GM21723 (cell line): ENCODE measurements around the gene UBE2O.

Experiments used
- ATAC-seq: cut with Tn5 transposase; IDR thresholded peaks from one replicate; pipeline ENCODE4 v1.9.1; 2021; ENCODE audit warnings: mild to moderate bottlenecking, moderate library complexity; ENCODE audit not compliant: unreplicated experiment

Gene UBE2O

DNA sequence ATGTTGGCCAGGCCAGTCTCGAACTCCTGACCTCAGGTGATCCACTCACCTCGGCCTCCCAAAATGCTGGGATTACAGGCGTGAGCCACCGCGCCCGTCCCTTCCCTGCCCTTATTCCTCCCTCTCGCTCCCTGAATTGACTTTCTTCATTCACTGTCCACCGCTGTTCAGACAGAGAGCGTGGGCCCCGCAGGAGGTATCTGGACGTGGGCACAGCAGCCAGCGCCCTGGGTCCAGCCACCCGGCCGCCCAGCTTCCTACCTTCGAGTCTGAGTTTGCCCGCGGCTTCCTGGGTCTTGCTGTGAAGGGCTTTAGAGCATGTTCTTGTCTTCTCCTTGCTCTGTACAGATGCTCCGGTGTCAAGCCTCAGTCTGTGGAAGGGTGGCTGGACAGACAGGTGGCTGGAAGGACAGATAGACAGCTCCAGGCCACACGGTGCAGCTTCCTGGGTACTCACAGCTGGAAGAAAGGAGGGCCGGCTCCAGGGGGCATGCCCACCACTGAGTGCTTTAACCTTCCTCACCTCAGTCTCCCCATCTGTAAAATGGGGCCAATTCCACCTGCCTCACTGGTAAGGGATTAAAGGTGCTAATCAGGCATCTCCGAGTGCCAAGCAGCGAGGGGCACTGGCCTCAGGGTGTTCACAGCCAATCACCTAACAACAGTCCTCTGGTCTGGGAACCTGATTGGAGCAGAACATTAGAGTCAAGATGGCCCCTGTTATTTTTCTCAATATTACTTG is 34.7 kb upstream of the UBE2O start:
- ATAC-seq = no peak

DNA sequence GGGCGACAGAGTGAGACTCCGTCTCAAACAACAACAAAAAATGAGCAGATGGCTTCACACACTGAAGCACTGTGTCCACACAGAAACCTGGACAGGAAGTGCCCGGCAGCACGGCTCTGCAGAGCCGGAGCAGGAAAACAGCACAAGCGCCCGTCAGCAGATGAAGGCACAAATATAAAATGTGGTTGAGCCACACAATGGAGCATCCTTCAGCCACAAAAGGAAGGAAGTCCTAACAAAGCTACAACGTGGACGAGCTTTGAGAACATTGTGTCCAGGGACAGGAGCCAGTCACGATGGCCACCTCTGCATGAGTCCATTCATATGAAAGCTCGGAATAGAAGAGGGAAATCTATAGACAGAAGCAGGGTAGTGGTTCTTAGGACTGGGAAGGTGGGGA is 32.6 kb upstream of the UBE2O start:
- ATAC-seq = no peak

DNA sequence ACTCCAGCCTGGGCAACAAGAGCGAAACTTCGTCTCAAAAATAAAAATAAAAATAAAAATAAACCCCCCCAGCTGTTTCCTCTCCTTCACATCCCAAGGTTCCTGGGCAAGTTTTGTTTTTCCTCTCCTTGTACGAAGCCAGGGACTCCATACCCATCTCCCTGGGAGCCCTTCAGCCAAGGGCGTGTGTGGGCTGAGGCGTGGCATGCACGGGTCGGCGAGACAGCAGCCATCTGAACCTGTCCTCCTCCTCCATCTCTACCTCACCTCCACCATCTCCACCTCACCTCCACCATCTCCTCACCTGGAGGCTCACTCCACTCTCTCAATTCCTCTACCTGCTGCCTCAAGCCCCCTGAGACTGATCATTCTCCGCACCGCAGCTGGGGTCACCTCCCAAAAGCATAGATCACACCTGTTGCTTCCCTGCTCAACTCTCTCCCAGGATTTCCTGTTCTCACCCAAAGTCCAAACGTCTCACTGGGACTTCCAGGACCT is 31.3 kb upstream of the UBE2O start:
- no peak for ATAC-seq

DNA sequence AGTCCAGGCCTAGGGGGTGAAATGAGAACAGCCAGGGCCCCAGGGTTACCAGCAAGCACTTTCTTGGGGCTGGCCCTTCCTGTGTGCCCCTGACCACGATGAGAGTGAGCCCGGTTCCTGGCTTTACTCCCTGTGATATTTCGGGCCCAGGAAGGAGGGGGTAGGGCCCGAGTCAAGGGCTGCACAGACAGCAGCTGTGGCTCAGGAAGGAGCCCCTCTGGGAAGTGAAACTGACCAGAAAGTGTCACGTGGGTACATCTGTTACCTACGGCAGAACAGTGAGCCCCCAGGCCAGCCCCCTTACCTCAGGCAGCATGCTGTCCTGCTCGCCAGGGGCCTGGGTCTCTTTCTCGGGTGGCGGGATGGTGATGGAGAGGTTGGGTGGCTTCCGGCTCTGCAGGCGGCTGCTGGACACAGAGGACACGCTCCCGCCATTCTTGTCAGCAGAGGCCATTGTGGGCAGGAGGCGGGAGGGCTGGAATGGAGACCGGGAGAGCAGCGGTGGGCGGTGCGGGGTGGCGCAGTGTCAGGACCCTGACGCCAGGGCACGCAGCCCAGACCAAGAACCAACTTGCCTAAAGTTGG is 28.2 kb upstream of the UBE2O start:
- ATAC-seq = peak; percentile 64

DNA sequence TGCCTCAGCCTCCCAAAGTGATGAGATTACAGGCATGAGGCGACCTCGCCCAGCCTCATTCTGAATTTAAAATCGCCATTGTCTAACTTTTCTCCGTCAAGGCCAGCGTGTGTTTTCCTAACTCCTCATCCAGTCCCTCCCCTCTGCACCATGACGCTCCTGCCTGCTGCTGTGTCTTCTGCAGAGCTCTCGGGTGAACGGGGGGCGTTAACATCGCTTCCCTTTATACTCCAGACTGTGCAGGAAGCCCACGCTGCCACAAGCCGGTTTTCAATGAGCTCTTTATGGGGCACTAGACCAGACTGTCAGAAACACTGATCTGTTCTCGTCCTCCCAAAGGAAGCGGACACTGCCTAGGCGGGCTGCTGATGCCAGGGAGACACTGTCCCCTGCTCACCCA is 27.7 kb upstream of the UBE2O start:
- peak; percentile 20 for ATAC-seq

DNA sequence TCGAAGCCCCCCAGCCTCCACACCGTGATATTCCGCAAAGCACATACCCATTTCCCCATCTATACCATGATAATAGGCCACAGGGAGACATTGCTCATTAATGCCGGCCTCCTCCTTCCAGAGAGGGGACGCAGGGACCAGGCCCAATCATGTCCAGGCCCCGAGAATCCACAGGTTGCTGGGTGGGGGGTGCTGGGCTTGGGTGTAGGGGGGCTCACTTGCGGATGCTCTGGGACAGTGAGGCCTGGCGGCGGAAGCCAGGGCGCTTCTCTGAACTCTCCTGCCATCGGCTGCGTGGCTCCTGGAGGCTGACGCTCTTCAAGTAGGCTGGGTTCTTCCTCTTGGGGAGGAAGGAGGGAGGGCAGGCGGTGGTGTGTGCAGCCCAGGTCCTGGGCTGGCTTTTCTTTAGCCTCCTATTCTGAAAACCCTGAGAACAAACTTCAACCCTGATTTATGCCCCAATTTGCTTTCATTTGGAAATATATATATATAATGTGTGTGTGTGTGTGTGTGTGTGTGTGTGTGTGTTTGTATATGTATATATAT is 26.6 kb upstream of the UBE2O start:
- no peak for ATAC-seq

DNA sequence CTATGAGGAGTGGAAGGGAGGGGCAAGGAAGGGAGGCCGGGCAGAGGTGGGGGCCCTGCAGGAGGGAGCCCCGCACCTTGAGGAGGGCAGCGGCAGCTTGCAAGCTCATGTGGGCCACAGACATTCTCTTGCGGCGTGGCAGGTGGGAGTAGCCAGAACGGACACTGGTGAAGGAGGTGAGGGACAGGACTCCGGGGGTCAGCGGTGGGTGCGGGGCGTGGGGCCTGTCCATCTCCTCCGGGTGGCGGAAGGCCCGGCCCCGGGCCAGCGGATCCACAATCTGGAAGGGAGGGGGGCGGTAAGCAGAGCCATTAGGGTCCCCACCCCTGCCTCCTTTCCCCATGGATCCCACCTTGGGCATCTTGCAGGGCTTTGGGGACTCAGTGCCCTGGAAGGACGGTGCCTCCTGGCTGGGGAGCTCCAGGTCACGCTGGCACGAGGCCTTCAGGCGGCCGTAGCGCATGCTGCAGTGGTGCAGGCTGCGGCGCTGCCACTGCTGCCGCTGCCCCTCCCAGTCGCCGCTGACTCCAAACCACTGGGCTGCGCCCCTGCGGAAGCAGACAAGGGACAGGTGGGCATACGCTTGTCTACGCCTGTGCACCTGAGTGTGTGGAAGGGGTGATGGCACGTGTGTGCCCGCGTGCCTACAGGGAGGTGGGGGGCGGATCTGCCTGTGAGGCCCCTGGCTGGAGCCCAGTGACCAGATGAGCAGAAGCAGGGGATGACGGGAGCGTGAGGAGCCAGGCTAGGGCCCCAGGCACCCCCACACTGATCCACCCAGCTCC is 26.0 kb upstream of the UBE2O start:
- ATAC-seq = no peak

DNA sequence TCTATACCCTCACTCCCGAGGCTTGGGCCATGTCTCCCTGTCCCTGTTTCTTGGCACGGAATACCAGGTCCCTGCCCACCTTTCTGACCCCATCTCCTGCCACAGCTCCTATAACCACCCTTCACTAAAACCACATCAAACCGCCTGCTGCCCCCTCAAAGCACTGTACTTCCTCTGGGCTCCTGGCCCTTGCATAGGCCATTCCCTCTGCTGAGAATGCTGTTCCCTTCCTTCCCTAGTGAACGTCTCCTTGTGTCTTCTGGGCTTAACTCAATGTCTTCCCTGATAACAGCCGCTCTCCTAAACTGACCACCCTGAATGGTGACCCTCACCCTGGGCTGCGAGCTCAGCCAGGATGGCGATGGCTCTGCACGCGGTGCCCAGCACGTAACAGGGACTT is 25.1 kb upstream of the UBE2O start:
- ATAC-seq = no peak

DNA sequence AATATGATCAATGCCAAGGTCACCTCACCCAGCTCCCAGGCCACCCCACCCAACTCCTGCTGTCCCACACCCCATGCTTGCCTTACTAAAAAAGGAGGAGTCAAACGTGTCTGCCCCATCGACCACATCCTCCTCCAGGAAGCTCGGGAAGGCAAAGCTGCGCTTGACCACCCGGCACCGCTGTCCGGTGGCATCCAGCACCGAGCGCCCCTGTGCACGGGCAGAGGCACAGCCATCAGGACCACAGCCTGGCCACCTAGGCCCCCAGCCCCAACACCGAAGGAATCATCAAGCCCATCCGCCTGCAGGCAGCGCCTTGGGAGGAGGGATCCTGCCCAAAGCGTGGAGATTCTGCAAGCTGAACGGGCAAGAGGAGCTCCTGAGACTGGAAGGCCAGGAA is 24.6 kb upstream of the UBE2O start:
- no peak for ATAC-seq

DNA sequence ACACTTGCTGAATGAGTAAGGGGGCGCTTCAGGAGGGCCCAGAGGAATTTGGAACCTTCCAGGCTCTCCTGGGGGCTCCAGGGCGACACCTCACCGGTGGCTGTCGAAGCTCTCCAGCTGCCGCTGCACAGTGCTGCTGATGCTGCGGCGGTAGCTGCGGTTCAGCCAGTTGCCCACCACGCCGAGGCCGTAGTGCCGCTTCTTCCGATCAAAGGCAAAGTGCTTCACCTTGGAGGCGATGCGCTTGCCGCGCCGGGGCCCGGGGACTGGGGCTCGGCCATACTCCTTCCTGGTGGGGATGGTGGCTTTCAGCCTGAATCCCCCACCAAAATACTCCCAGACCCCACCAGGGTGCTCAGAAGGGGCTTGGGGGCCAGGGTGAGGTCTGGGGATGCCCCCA is 23.8 kb upstream of the UBE2O start:
- no peak for ATAC-seq

DNA sequence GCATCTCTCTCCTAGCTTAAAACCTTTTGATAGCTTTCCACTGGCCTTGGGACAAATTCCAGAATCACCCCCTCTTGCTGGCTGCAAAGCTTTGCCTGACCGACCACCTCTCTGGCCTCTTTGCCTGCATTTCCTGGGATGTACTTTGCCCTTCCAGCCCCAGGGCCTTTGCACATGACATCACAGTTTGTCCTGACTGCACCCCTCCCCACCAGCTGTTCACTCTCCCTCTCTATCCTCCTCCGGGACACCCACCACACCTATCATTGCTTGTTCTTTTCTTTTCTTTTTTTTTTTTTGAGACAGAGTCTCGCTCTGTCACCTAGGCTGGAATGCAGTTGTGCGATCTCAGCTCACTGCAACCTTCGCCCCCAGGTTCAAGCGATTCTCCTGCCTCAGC is 22.4 kb upstream of the UBE2O start:
- no peak for ATAC-seq

DNA sequence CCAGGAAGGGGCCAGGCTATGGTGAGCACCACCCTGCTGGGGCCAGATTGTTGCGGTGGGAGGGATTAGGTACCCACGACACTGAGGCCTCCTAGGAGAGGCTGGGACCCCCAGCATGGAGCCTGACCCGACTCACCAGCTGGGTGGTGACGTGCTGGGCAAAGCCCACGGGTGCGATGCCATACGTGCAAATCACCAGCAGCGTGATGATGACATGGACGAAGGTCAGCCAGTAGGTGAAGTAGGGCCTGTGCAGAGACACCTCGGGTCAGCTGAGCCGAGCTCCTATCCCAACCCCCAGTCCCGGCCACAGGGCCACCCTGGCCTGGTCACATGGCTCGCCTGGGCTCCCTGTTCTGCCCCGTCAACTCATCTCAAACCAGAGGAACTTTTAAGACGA is 21.9 kb upstream of the UBE2O start:
- ATAC-seq = no peak

DNA sequence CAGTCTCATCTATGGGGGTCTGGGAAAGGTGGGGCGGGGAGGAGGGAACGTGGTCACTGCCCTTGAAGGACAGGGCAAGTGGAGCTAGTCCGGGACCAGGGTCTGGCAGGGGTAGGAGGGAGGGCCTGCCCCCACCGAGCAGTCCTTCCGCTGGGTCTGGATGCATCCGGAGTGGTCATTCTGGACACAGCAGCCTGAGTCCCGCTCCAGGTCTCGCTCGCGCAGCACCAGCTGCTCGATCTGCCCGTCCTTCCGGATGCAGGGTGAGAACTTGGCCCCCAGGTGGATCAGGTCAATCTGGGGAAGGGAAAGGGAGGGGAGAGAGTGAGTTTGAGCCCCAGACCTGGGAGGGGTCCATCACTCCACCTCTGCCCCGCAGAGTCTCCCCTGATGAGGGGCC is 21.3 kb upstream of the UBE2O start:
- ATAC-seq = no peak

DNA sequence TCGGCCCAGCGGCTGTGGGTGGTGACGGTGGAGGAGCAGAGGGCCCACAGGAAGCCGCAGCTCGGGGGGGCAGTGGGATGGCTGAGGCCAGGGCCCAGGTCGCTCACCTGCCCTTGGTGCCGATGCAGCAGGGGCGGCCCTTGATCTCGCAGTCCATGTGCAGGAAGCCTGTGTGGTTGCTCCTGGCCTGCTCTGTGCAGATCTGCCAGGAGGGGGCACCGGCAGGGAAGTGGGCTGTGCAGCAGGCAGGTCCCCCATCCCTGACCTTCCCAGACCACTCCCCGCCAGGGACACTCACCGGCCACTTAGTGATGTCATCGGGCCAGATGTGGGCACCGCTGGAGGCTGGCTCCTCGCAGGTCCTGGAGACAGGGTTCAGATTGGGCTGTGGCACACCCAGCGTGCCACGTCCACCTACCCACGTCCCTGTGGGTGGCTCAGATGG is 20.6 kb upstream of the UBE2O start:
- no peak for ATAC-seq

DNA sequence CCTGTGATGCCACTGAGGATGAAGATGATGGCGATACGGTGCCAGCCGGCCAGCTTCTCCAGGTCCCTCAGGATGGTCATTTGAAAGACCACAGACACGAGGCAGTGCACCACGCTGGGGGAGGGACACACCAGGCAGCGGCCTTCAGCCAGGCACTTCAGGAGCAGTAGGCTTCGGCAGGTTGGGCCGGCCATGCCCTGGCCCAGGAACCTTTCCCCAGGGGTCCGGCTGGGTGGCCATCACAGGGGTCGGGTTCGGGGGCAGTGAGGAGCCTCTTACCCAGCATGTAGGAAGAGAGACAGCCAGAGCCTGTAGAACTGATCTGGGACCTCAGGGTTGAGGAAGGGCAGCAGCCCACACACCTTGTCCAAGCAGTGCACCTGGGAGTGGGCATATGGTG is 19.8 kb upstream of the UBE2O start:
- no peak for ATAC-seq

DNA sequence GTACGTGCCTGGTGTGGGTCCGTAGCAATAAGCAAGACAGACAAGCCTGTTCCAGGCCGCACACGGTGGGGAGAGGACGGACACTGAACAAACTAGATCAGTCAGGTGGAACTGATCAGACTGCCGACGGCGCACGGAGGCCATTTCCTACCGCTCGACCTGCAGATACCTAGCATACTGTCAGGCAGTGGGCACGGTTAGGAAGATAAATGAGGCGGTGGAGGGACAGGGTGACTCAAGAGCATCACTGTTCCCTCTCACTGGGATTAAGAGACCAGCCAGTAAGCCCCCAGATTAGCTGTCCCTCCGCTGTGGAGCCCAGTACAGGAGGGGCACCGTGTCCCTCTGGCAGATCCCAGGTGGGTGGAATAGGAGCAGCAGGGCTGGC is 19.3 kb upstream of the UBE2O start:
- ATAC-seq = no peak

DNA sequence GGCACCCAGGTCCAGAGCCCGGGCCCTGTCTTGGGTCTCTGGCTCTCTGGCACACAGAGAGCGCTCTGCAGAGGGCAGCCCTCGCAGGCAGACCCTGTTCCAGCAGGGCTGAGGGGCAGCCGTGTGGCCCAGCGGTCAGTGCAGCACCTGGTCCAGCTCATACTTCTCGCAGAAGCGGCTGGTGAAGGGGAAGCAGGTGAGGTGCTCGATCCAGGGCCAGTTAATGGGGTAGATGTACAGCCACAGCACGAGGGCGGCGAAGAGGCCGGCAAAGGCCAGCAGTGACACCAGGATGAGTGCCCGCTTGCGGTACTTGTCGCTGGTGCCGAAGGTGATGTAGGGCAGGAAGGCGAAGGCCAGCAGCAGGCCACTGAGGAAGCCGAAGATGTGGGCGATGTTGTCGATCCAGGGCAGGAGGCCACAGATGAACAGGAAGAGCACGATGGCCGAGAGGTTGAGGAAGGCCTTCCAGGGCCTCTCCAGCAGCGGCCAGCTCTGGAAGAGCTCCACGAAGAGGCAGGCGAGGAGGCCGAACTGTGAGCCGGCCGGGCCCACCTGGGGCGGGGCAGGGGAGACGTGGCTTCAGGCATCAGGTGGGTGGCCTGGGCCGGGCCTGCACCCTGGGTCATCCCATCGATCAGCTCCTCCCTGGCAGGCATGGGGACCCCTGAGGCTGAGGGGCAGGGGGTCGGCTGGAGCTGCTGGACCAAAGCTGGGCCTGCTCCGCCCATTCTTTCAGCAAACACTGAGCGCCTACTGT is 18.7 kb upstream of the UBE2O start:
- no peak for ATAC-seq

DNA sequence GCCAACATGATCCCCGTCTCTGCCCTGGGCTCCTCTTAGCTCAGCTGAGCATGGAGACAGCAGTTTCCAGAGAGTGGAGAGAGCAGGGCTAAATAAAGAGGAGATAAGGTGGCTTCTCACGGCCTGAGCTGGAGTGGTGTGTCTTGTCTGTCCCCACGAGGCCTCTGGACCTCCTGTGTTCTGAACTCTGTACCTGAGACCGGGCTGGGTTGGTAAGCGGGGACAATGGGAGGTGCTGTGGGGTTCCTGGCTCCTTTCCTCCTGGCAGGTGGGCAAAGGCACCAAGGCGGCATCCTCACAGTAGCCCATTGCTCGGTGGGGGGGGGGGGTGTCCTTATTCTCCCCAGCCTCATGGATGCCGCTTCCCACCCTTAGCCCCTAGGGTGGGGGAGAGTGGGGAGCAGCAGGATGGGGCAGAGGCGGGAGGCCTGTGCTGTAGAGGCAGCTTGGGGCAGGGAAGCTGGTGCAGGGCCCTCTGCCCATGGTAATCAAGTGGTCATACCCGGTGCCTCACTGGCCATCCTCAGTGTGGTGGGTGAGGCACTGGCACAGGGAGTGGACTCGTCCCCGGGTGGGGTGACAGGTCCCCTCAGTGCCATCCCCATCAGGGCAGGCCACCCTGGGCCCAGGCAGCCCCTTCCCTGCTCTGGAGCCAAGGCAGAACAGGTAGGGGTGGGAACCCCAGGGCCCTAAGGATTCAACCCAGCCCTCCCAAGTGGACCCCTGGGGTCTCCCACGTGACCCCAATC is 17.2 kb upstream of the UBE2O start:
- no peak for ATAC-seq

DNA sequence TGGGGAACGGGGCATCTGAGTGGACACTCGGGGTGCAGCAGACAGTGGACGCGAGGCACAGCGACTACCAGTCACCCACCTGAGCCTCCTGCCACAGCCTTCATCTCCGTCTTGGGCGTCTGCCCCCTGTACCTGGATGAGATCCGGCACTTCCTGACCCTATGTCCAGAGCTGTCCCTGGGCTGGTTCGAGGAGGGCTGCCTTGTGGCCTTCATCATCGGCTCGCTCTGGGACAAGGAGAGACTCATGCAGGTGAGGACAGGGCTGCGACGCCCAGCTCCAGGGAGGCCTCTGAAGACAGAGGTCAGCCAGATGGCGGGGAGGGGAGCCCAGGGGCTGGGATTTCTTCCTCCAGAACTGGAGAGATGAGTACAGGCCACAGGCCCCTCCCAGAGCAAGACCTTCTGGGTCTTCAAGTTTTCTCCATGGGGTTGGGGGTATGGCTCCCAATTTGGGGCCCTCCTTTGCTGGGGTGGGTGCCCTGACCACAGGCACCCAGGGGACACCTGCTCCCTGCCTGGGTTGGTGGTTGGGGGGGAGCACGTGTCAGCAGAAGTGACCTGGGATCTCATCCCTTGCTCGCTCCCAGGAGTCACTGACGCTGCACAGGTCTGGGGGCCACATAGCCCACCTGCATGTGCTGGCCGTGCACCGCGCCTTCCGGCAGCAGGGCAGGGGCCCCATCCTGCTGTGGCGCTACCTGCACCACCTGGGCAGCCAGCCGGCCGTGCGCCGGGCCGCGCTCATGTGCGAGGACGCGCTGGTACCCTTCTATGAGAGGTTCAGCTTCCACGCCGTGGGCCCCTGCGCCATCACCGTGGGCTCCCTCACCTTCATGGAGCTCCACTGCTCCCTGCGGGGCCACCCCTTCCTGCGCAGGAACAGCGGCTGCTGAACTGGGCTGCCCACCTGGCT is 16.4 kb upstream of the UBE2O start:
- no peak for ATAC-seq
